WTC11 (cell line): Measurements from ENCODE around the gene GGA3. TPM values are rescaled to one million over a fixed set of nuclear protein-coding genes. Genes with fewer than 3 reads are reported as not detected.

Experiments used
- ATAC-seq: fragments of 200-7000 bp; cut with Tn5 transposase; 2 replicates; pipeline ENCODE4 v1.10.0; 2021; ENCODE audit warnings: mild to moderate bottlenecking, moderate library complexity
- CTCF ChIA-PET: fragments of 300-600 bp; sonication (Branson Sonifier 250); formaldehyde crosslinking; loops from one replicate; lab custom pipeline; 2021; ENCODE audit warnings: antibody characterized with exemption; lab: Charles Lee
- POLR2A ChIA-PET: fragments of 350-600 bp; sonication (Branson Sonifier 250); formaldehyde crosslinking; loops from one replicate; lab custom pipeline; 2021; ENCODE audit warnings: antibody characterized with exemption; lab: Charles Lee
- DNase-seq: peaks from one replicate; pipeline ENCODE4 v3.0.0; 2021; ENCODE audit warnings: low spot score
- H3K27ac Mint-ChIP-seq: 2 replicates; pipeline ENCODE4 v1.8.0; 2021; ENCODE audit warnings: mixed read lengths
- H3K27me3 Mint-ChIP-seq: 2 replicates; pipeline ENCODE4 v1.8.0; 2021; ENCODE audit warnings: low read depth, mild to moderate bottlenecking, moderate library complexity, mixed read lengths
- H3K36me3 Mint-ChIP-seq: 2 replicates; pipeline ENCODE4 v1.8.0; 2021; ENCODE audit warnings: mixed read lengths
- H3K4me1 Mint-ChIP-seq: 2 replicates; pipeline ENCODE4 v1.8.0; 2022; ENCODE audit warnings: mixed read lengths
- H3K4me3 Mint-ChIP-seq: 2 replicates; pipeline ENCODE4 v1.8.0; 2021; ENCODE audit warnings: mild to moderate bottlenecking, moderate library complexity, mixed read lengths
- H3K9me3 Mint-ChIP-seq: 2 replicates; pipeline ENCODE4 v1.8.0; 2021; ENCODE audit warnings: mixed read lengths
- ARID4B ChIP-seq: sonication (generic); formaldehyde crosslinking; IDR thresholded peaks from 2 replicates; pipeline ENCODE4 v1.8.0; 2023; ENCODE audit warnings: missing genetic modification reagents, mild to moderate bottlenecking, borderline replicate concordance
- ATF3 ChIP-seq: sonication (generic); formaldehyde crosslinking; conservative IDR thresholded peaks from 2 replicates; pipeline ENCODE4 v1.8.1; 2022; ENCODE audit warnings: mild to moderate bottlenecking, missing genetic modification reagents
- CDX4 ChIP-seq: fragments of 250-450 bp; sonication (Bioruptor Pico); IDR thresholded peaks from 2 replicates; pipeline ENCODE4 v1.9.0; 2021; ENCODE audit warnings: moderate library complexity, mild to moderate bottlenecking, inconsistent platforms, borderline replicate concordance
- CREB1 ChIP-seq: sonication (generic); formaldehyde crosslinking; IDR thresholded peaks from 2 replicates; pipeline ENCODE4 v1.8.0; 2023; ENCODE audit warnings: mild to moderate bottlenecking, missing genetic modification reagents
- CREM ChIP-seq: sonication (generic); formaldehyde crosslinking; IDR thresholded peaks from 2 replicates; pipeline ENCODE4 v1.8.1; 2022; ENCODE audit warnings: mild to moderate bottlenecking, missing genetic modification reagents, moderate library complexity
- FOXK1 ChIP-seq: sonication (generic); formaldehyde crosslinking; IDR thresholded peaks from 2 replicates; pipeline ENCODE4 v1.8.0; 2022; ENCODE audit warnings: mild to moderate bottlenecking, moderate library complexity, missing genetic modification reagents
- FOXP1 ChIP-seq: sonication (generic); formaldehyde crosslinking; IDR thresholded peaks from 2 replicates; pipeline ENCODE4 v1.8.0; 2022; ENCODE audit warnings: missing genetic modification reagents, mild to moderate bottlenecking, moderate library complexity, borderline replicate concordance
- JAZF1 ChIP-seq: fragments of 250-450 bp; sonication (Bioruptor Pico); IDR thresholded peaks from 2 replicates; pipeline ENCODE4 v1.9.0; 2021; ENCODE audit warnings: moderate library complexity, mild to moderate bottlenecking, inconsistent platforms
- MXD4 ChIP-seq: fragments of 250-450 bp; sonication (Bioruptor Pico); IDR thresholded peaks from 2 replicates; pipeline ENCODE4 v1.8.0; 2021; ENCODE audit warnings: mild to moderate bottlenecking, moderate library complexity, borderline replicate concordance
- NR1H2 ChIP-seq: sonication (generic); formaldehyde crosslinking; IDR thresholded peaks from 2 replicates; pipeline ENCODE4 v1.9.0; 2021; ENCODE audit warnings: mild to moderate bottlenecking, moderate library complexity, missing genetic modification reagents
- NR2C2 ChIP-seq: sonication (generic); formaldehyde crosslinking; IDR thresholded peaks from 2 replicates; pipeline ENCODE4 v1.8.0; 2022; ENCODE audit warnings: mild to moderate bottlenecking, missing genetic modification reagents
- PREB ChIP-seq: sonication (generic); formaldehyde crosslinking; IDR thresholded peaks from 2 replicates; pipeline ENCODE4 v1.8.1; 2022; ENCODE audit warnings: mild to moderate bottlenecking, missing genetic modification reagents, moderate library complexity, borderline replicate concordance
- PRRX2 ChIP-seq: fragments of 250-450 bp; sonication (Bioruptor Pico); IDR thresholded peaks from 2 replicates; pipeline ENCODE4 v1.8.0; 2021; ENCODE audit warnings: mild to moderate bottlenecking
- SMAD4 ChIP-seq: sonication (generic); formaldehyde crosslinking; IDR thresholded peaks from 2 replicates; pipeline ENCODE4 v1.8.0; 2022; ENCODE audit warnings: mild to moderate bottlenecking, missing genetic modification reagents
- TEAD1 ChIP-seq: sonication (generic); formaldehyde crosslinking; IDR thresholded peaks from 2 replicates; pipeline ENCODE4 v1.8.0; 2022; ENCODE audit warnings: mild to moderate bottlenecking, missing genetic modification reagents
- ZNF121 ChIP-seq: sonication (generic); formaldehyde crosslinking; IDR thresholded peaks from 2 replicates; pipeline ENCODE4 v1.8.0; 2023; ENCODE audit warnings: missing genetic modification reagents
- ZNF423 ChIP-seq: fragments of 250-450 bp; sonication (Bioruptor Pico); IDR thresholded peaks from 2 replicates; pipeline ENCODE4 v2.1.2; 2022; ENCODE audit warnings: mild to moderate bottlenecking, moderate library complexity
- total RNA-seq: library from RNA; stranded (reverse); gene quantifications from 3 replicates; pipeline ENCODE4 v1.2.3, GENCODE V29; 2021
- TF ChIP-seq, protein P1 (sequence below): sonication (generic); formaldehyde crosslinking; IDR thresholded peaks from 2 replicates; pipeline ENCODE4 v1.8.0; 2022; ENCODE audit warnings: mild to moderate bottlenecking, missing genetic modification reagents
- TF ChIP-seq, protein P2 (sequence below): sonication (generic); formaldehyde crosslinking; IDR thresholded peaks from 2 replicates; pipeline ENCODE4 v1.8.1; 2022; ENCODE audit warnings: mild to moderate bottlenecking, moderate library complexity, missing genetic modification reagents
- TF ChIP-seq, protein P3 (sequence below): sonication (generic); formaldehyde crosslinking; IDR thresholded peaks from 2 replicates; pipeline ENCODE4 v1.8.0; 2022; ENCODE audit warnings: mild to moderate bottlenecking, missing genetic modification reagents
- TF ChIP-seq, protein P4 (sequence below): fragments of 250-450 bp; sonication (Bioruptor Pico); IDR thresholded peaks from 2 replicates; pipeline ENCODE4 v1.9.0; 2021; ENCODE audit warnings: mild to moderate bottlenecking

The GGA3 gene
- total RNA-seq, 1 experiment from 2014 or later: 66.9 TPM

DNA sequence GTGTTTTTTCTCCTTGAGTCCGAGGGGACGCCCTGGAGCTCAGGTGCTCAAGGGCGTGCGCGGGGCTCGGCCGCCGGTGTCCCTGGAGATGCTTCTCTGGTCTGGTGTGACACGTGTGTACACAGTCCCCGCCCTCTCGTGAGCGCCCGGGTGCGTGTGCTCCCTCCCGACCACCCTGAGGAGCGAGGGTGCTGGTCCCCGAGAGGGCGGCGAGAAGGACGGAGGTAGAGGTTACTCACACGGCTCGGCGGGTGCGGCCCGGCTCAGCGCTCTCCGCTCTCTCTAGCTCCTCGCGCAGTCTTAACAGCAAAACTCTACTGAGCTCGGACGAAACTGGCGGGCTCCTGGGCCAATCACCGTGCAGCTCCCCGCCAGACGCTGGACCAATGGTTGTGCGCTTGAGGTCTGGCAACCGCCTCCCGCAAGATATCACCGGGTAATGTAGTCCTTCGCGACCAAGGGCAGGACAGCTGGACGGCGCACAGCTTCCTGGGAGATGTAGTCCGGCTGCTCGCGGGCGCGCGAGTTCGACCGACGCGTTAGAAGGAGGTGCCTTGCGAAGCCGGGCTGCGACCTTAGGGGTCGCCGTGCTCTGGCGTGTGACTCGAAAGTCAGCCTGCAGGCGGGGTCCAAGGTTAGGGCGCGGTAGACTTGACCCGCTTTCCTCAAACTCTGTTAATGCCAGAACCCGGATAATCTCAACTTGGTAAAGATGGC is 27.9 kb upstream of the GGA3 start, which contains the start of gene SLC25A19 (continued):
- TF ChIP-seq, protein P1, sequence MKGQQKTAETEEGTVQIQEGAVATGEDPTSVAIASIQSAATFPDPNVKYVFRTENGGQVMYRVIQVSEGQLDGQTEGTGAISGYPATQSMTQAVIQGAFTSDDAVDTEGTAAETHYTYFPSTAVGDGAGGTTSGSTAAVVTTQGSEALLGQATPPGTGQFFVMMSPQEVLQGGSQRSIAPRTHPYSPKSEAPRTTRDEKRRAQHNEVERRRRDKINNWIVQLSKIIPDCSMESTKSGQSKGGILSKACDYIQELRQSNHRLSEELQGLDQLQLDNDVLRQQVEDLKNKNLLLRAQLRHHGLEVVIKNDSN (CRISPR knock-in tag): no peak; the same call in 1 of the 2 replicates
- TF ChIP-seq NR1H2 (no peak), CREB1 (CRISPR knock-in tag) (no peak), ARID4B (CRISPR knock-in tag) (peak; percentile 80), MXD4 (CRISPR knock-in tag) (no peak), PREB (CRISPR knock-in tag) (no peak), NR2C2 (CRISPR knock-in tag) (no peak), FOXP1 (peak; percentile 90; the same call in 1 of the 2 replicates)

- ATAC-seq (peak; percentile 12), DNase-seq (peak; percentile 53)
- H3K27ac Mint-ChIP-seq: peak overlapping the region; percentile 99; the same call in 1 of the 2 replicates
- ChIA-PET CTCF (interaction anchor here (0.6 to 3.7 kb wide), 56 partner anchors 10 to 541 kb away, joined by 3 to 106 read pairs (median 5); partner anchors contain the start of genes GALK1, GGA3, GRB2 and LLGL2), POLR2A (interaction anchor here (0.6 to 1.8 kb wide), 19 partner anchors 9 to 476 kb away, joined by 3 to 24 read pairs (median 4); partner anchors contain the start of genes GALK1, GGA3, GRB2 and MIF4GD)
- peak overlapping the region; percentile 94 for H3K4me3 Mint-ChIP-seq
- H3K27me3 Mint-ChIP-seq: no peaks in the 10 kb centered on the region; the same call in 1 of the 2 replicates
- peaks cover 8% of the 10 kb centered on the region for H3K4me1 Mint-ChIP-seq
- H3K36me3 Mint-ChIP-seq: peaks cover 11% of the 10 kb centered on the region
- no peaks in the 10 kb centered on the region for H3K9me3 Mint-ChIP-seq
- TF ChIP-seq ZNF121 (CRISPR knock-in tag) (no peak), MXD4 (CRISPR knock-in tag) (no peak), PRRX2 (CRISPR knock-in tag) (no peak), SMAD4 (no peak), ZNF423 (CRISPR knock-in tag) (no peak), CREM (CRISPR knock-in tag) (no peak), JAZF1 (CRISPR knock-in tag) (no peak), TEAD1 (CRISPR knock-in tag) (0 out of 2 replicates have a peak, but pooled peaks have one; percentile 21), FOXK1 (CRISPR knock-in tag) (no peak), CDX4 (CRISPR knock-in tag) (no peak), ATF3 (CRISPR knock-in tag) (no peak), NR2C2 (CRISPR knock-in tag) (no peak)
- TF ChIP-seq, protein P2, sequence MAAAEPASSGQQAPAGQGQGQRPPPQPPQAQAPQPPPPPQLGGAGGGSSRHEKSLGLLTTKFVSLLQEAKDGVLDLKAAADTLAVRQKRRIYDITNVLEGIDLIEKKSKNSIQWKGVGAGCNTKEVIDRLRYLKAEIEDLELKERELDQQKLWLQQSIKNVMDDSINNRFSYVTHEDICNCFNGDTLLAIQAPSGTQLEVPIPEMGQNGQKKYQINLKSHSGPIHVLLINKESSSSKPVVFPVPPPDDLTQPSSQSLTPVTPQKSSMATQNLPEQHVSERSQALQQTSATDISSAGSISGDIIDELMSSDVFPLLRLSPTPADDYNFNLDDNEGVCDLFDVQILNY (CRISPR knock-in tag): no peak
- TF ChIP-seq, protein P3, sequence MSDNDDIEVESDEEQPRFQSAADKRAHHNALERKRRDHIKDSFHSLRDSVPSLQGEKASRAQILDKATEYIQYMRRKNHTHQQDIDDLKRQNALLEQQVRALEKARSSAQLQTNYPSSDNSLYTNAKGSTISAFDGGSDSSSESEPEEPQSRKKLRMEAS (CRISPR knock-in tag): 0 out of 2 replicates have a peak, but pooled peaks have one; percentile 7
- TF ChIP-seq, protein P1 (CRISPR knock-in tag): 0 out of 2 replicates have a peak, but pooled peaks have one; percentile 55
- TF ChIP-seq, protein P4, sequence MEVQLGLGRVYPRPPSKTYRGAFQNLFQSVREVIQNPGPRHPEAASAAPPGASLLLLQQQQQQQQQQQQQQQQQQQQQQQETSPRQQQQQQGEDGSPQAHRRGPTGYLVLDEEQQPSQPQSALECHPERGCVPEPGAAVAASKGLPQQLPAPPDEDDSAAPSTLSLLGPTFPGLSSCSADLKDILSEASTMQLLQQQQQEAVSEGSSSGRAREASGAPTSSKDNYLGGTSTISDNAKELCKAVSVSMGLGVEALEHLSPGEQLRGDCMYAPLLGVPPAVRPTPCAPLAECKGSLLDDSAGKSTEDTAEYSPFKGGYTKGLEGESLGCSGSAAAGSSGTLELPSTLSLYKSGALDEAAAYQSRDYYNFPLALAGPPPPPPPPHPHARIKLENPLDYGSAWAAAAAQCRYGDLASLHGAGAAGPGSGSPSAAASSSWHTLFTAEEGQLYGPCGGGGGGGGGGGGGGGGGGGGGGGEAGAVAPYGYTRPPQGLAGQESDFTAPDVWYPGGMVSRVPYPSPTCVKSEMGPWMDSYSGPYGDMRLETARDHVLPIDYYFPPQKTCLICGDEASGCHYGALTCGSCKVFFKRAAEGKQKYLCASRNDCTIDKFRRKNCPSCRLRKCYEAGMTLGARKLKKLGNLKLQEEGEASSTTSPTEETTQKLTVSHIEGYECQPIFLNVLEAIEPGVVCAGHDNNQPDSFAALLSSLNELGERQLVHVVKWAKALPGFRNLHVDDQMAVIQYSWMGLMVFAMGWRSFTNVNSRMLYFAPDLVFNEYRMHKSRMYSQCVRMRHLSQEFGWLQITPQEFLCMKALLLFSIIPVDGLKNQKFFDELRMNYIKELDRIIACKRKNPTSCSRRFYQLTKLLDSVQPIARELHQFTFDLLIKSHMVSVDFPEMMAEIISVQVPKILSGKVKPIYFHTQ: no peak
Measured at GRCh38 chr17:75288770-75289114, 27.3 kb upstream of the GGA3 start.
